Heart right ventricle (tissue), 16 donors: ENCODE results near the gene GFY. TPM values are rescaled to one million over a fixed set of nuclear protein-coding genes. Genes with fewer than 3 reads are reported as not detected.

ENCODE experiments used
- ATAC-seq, 8 donors: fragments of 200-7000 bp; cut with Tn5 transposase; one replicate each; pipeline ENCODE4 v1.9.1; 2020; ENCODE audit warnings: mild to moderate bottlenecking in 8 of 8, moderate library complexity in 8 of 8, moderate number of reproducible peaks in 1 of 8
- DNase-seq, 2 donors: peaks; one replicate each; pipeline ENCODE4 v3.0.0-alpha.2; 2020
- H3K27ac ChIP-seq, 10 donors: fragments of 200-600 bp; sonication (generic) in 2 of 10; one replicate each; pipeline versions ENCODE4 v1.5.0 to v1.8.0; 2020 to 2022; ENCODE audit warnings: mild to moderate bottlenecking in 3 of 10
- H3K27me3 ChIP-seq, 7 donors: fragments of 200-600 bp; one replicate each; pipeline ENCODE4 v1.8.0; 2021 to 2022; ENCODE audit warnings: mild to moderate bottlenecking in 2 of 7
- H3K36me3 ChIP-seq, 9 donors: fragments of 200-600 bp; sonication (generic) in 1 of 9; one replicate each; pipeline versions ENCODE4 v1.5.0 to v1.8.0; 2020 to 2022; ENCODE audit warnings: mild to moderate bottlenecking in 2 of 9
- H3K4me1 ChIP-seq, 9 donors: fragments of 200-600 bp; sonication (generic) in 1 of 9; one replicate each; pipeline versions ENCODE4 v1.5.0 to v1.8.0; 2020 to 2022; ENCODE audit warnings: mild to moderate bottlenecking in 4 of 9
- H3K4me3 ChIP-seq, 10 donors: fragments of 200-600 bp; sonication (generic) in 2 of 10; one replicate each; pipeline versions ENCODE4 v1.5.0 to v1.8.0; 2020 to 2022; ENCODE audit warnings: mild to moderate bottlenecking in 7 of 10, moderate library complexity in 2 of 10
- H3K9me3 ChIP-seq, 11 donors: fragments of 200-600 bp in 10 of 11; sonication (generic) in 2 of 11; one replicate each; pipeline versions ENCODE4 v1.5.0 to v1.8.0; 2013 to 2022; ENCODE audit warnings: mild to moderate bottlenecking in 2 of 11, control low read depth in 1 of 11, moderate library complexity in 1 of 11
- WGBS, 2 donors: extraction: QIAGEN DNeasy Blood & Tissue Kit; methylation state at CpG; one replicate each; pipeline ENCODE4 v1.1.7; 2013; ENCODE audit warnings: inconsistent platforms in 1 of 2; 5-methylcytosine and 5-hydroxymethylcytosine counted together
- intact Hi-C, 10 donors: fragments of 100-400 bp; cut with DNase I; formaldehyde crosslinking; loops; one replicate each; pipeline versions ENCODE4 v1.11.1 to v1.14.2; 2022
- polyA plus RNA-seq, 2 donors: library from polyadenylated mRNA; stranded (reverse); fragments of 200-250 nt; gene quantifications; one replicate each; pipeline ENCODE4 v1.2.3, GENCODE V29; 2013
- total RNA-seq, 10 donors: library from RNA; stranded (reverse); fragmentation: NEBNext Ultra II Directional in 3 of 10; extraction: Animal tissue kit (Norgen Biotek cat#: 25700) in 3 of 10; gene quantifications; one replicate each; pipeline versions ENCODE4 v1.2.1 to v1.2.4, GENCODE V29; 2021 to 2023
- TF ChIP-seq, protein P1 (sequence below), 9 donors: fragments of 200-600 bp; sonication (generic) in 2 of 9; IDR thresholded peaks; one replicate each; pipeline versions ENCODE4 v1.5.0 to v1.8.0; 2021 to 2022; ENCODE audit warnings: antibody characterized with exemption in 9 of 9, mild to moderate bottlenecking in 5 of 9, moderate library complexity in 1 of 9
- donor health status: Arrhythmogenic right ventricular cardiomyopathy.
- donor health status: ischemic (EF 13 %, LVEDD 7.1; RV severe dilation, severe dysfunction).
- donor health status: healthy with polysubstance abuse.
- donor health status: DM: no; HTN: yes; CAD: no.
- donor health status: DM: no; HTN: no; CAD: no.
- donor health status: ischemic (EF 25% LVEDD 6.9; RV normal size, moderate dysfunction).
- donor health status: ischemic (EF 25% LVEDD 5.7; RV mildly dilated, moderate dysfunction).
- donor health status: healthy.
- donor health status: DM: yes; HTN: yes; CAD: no.
- donor health status: Ischemic cardiomyopathy.
- donor health status: ischemic (EF 35%, LVEDD 5.7; RV mildly dilated, moderate dysfunction).
- donor health status: nonischemic (EF 11% LVEDD 7.7; RV severe dilation, severe dysfunction).
- donor health status: DM: yes; HTN: yes; CAD: no.
- donor health status: PGD.
- donor health status: ischemic (EF 29% LVEDD 5.4; RV normal size, mild dysfunction).
- donor health status: nonischemic (EF 23%, LVEDD 6.1; RV moderate dilation, normal function).

GFY gene
- total and polyA plus RNA-seq, 12 donors, result 0.13 TPM; not detected in 11

DNA sequence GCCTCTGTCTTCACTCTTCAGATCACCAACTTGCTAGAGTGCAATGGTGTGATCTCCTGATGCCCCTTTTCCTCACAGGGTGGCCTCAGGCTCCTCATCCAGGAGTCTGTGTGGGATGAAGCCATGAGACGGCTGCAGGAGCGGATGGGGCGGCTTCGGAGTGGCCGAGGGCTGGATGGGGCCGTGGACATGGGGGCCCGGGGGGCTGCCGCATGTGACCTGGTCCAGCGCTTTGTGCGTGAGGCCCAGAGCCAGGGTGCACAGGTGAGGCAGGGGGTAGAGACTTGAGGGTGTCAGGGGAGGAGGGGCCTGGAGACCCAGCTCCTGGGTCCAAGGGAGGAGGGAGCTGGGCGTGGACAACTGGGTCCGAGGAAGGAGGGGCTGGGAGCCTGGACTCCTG is 37.3 kb downstream of the GFY start:
- intact Hi-C loops, result no loop called here
- Histone ChIP-seq H3K4me1 (peaks cover 0 to 9% (median 0%) of the 10 kb centered on the region in 9 donors), H3K9me3 (no peaks in the 10 kb centered on the region), H3K4me3 (no peak overlapping the region), H3K36me3 (peaks cover 0 to 65% (median 7%) of the 10 kb centered on the region in 9 donors), H3K27ac (no peak overlapping the region), H3K27me3 (no peaks in the 10 kb centered on the region)
- 87 to 89% methylated on average over 12 of the region's 12 CpGs for WGBS, 2 donors
- ATAC-seq (no peak), DNase-seq (no peak)
- TF ChIP-seq, protein P1, sequence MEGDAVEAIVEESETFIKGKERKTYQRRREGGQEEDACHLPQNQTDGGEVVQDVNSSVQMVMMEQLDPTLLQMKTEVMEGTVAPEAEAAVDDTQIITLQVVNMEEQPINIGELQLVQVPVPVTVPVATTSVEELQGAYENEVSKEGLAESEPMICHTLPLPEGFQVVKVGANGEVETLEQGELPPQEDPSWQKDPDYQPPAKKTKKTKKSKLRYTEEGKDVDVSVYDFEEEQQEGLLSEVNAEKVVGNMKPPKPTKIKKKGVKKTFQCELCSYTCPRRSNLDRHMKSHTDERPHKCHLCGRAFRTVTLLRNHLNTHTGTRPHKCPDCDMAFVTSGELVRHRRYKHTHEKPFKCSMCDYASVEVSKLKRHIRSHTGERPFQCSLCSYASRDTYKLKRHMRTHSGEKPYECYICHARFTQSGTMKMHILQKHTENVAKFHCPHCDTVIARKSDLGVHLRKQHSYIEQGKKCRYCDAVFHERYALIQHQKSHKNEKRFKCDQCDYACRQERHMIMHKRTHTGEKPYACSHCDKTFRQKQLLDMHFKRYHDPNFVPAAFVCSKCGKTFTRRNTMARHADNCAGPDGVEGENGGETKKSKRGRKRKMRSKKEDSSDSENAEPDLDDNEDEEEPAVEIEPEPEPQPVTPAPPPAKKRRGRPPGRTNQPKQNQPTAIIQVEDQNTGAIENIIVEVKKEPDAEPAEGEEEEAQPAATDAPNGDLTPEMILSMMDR (IDR thresholded peaks at IDR 0.05), result no peak

DNA sequence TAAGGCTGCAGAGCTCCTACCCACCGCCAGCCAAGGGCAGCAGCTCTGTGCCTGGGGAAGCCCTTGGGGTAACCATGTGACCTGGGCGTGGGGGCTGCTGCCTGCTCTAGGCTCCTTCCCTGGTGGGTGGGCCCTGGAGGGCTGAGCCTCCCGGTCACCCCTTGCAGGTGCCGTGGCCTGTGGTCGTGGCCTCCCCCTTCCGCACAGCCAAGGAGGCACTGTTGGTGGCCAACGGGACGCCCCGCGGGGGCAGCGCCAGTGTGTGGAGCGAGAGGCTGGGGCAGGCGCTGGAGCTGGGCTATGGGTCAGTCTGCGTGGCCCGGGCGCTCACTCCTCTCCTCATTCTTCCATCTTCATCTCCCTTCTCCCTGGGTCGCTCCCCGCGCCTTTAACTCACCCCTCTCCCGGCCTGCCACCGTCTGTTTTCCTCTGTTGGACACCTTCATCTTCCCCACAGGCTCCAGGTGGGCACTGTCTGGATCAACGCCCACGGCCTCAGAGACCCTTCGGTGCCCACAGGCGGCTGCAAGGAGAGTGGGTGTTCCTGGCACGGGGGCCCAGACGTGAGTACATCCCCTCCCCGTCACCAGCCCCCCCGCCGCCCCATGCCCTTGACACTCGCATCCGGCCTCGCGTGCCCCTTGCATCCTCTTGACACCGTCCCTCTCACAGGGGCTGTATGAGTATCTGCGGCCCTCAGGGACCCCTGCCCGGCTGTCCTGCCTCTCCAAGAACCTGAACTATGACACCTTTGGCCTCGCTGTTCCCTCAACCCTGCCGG is 39.0 kb downstream of the GFY start:
- TF ChIP-seq, protein P1 (IDR thresholded peaks at IDR 0.05), result no peak
- Histone ChIP-seq H3K27me3 (no peaks in the 10 kb centered on the region), H3K9me3 (no peaks in the 10 kb centered on the region), H3K4me1 (peaks cover 0 to 12% (median 8%) of the 10 kb centered on the region in 9 donors), H3K4me3 (no peak overlapping the region), H3K36me3 (peaks cover 0 to 58% (median 7%) of the 10 kb centered on the region in 9 donors), H3K27ac (no peak overlapping the region)
- DNase-seq (no peak), ATAC-seq (peak in 1 of 8 donors; percentile 28)
- intact Hi-C loops, result no loop called here
- WGBS, 2 donors, result 93% methylated on average over 39 of the region's 39 CpGs

DNA sequence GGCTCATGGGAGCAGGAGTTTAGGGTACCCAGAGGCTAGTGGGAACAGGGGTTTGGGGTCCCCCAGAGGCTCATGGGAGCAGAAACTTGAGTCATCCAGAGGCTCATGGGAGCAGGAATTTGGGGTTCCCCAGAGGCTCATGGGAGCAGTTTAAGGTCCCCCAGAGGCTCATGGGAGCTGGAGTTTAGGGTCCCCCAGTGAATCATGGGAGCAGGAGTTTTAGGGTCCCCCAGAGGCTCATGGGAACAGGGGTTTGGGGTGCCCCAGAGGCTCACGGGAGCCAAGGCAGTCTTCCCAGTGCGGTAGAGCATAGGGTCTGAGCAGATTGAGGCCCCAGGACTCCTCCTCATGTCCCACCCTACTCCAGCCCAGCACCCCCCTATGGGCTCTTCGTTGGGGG is 40.2 kb downstream of the GFY start:
- no peak overlapping the region for H3K27ac ChIP-seq
- H3K9me3 ChIP-seq, result no peaks in the 10 kb centered on the region
- no peak for DNase-seq
- intact Hi-C loops, result no loop called here
- H3K27me3 ChIP-seq, result no peaks in the 10 kb centered on the region
- peaks cover 0 to 48% (median 7%) of the 10 kb centered on the region in 9 donors for H3K36me3 ChIP-seq
- TF ChIP-seq, protein P1 (IDR thresholded peaks at IDR 0.05), result no peak
- H3K4me1 ChIP-seq, result peaks cover 3 to 24% (median 17%) of the 10 kb centered on the region in 9 donors
- no peak for ATAC-seq
- no peak overlapping the region for H3K4me3 ChIP-seq
- 95 to 100% methylated on average over 3 of the region's 3 CpGs for WGBS, 2 donors

GRCh38 chr19:49468199-49468598 is 43.0 kb downstream of the GFY start:
- H3K27ac ChIP-seq, result peak overlapping the region; percentile 58 to 86 (median 74)
- H3K9me3 ChIP-seq, result no peaks in the 10 kb centered on the region
- no peak for DNase-seq
- peak in 1 of 8 donors; percentile 9 for ATAC-seq
- H3K4me1 ChIP-seq, result peaks cover 6 to 39% (median 23%) of the 10 kb centered on the region in 9 donors
- TF ChIP-seq, protein P1 (IDR thresholded peaks at IDR 0.05), result no peak
- peaks cover 0 to 39% (median 7%) of the 10 kb centered on the region in 9 donors for H3K36me3 ChIP-seq
- no peaks in the 10 kb centered on the region for H3K27me3 ChIP-seq
- no peak overlapping the region for H3K4me3 ChIP-seq
- intact Hi-C loops, result no loop called here
- 93 to 94% methylated on average over 19 of the region's 19 CpGs for WGBS, 2 donors
